NT2/D1 (cell line): ENCODE data around the gene UGT1A4.

Experiments
- SUZ12 ChIP-seq: IDR thresholded peaks from 2 replicates; pipeline ENCODE4 v1.6.1; 2011; ENCODE audit not compliant: insufficient read length, insufficient read depth; ENCODE audit errors: extremely low read depth
- ZNF274 ChIP-seq: IDR thresholded peaks from 2 replicates; pipeline ENCODE4 v1.6.1; 2011; ENCODE audit warnings: mild to moderate bottlenecking, low read depth, low read length

DNA sequence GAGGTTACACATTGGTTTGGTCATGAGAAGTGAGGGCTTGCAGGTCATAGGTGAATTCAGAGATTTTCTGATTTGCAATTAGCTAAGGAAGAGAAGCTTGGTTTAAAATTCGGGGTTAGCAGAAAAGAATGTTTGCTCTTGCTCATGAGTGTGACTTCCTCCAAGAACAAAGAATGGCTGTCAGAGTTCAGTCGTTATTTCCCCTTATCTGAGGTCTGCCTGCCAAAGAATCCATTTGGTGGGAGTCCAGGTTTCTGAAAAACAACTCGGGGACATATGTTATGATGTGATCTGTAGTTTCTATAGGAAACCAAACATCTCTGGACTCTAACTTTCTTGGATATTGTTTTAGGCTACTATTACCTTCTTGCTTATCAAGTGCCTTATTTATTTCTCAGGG lies 29.0 kb upstream of the UGT1A4 start:
- no peak for TF ChIP-seq ZNF274
- no peak for TF ChIP-seq SUZ12
